Activated T-cell treated with anti-CD3 and anti-CD28 coated beads for 4 hours (primary cell): ENCODE data around the gene PRAMEF1.
"Not testable (repeated sequence)": the region's sequence is repeated elsewhere in the genome, so short reads cannot be mapped to it uniquely, and the experiment has no call there.

Experiments used
- DNase-seq: peaks from one replicate; pipeline ENCODE4 v3.0.0-alpha.2; 2020

PRAMEF1 gene

GRCh38 chr1:12776801-12777557 lies 14.2 kb upstream of the PRAMEF1 start:
- DNase-seq, result no peak

- no peak for DNase-seq
Observed at GRCh38 chr1:12778061-12778460, 13.1 kb upstream of the PRAMEF1 start.

- DNase-seq, result no peak
Observed at GRCh38 chr1:12778907-12779306, 12.3 kb upstream of the PRAMEF1 start.

- DNase-seq, result not testable (repeated sequence)
Observed at GRCh38 chr1:12781488-12781887, 9.7 kb upstream of the PRAMEF1 start.

- DNase-seq, result not testable (repeated sequence)
Observed at GRCh38 chr1:12783783-12784182, 7.4 kb upstream of the PRAMEF1 start.

GRCh38 chr1:12784729-12785128 lies 6.5 kb upstream of the PRAMEF1 start:
- not testable (repeated sequence) for DNase-seq

GRCh38 chr1:12798911-12799310 lies 7.7 kb downstream of the PRAMEF1 start:
- DNase-seq, result no peak

GRCh38 chr1:12799730-12800129 lies 8.5 kb downstream of the PRAMEF1 start:
- no peak for DNase-seq

GRCh38 chr1:12809933-12810332 lies 18.7 kb downstream of the PRAMEF1 start:
- DNase-seq, result no peak

- no peak for DNase-seq
Observed at GRCh38 chr1:12810691-12811408, 19.7 kb downstream of the PRAMEF1 start.

GRCh38 chr1:12811409-12811784 lies 20.2 kb downstream of the PRAMEF1 start:
- no peak for DNase-seq

GRCh38 chr1:12819061-12819460 lies 27.9 kb downstream of the PRAMEF1 start:
- DNase-seq, result not testable (repeated sequence)

- DNase-seq, result not testable (repeated sequence)
Observed at GRCh38 chr1:12831310-12831709, 40.1 kb downstream of the PRAMEF1 start, which contains the start of gene PRAMEF11. Gene PRAMEF11 (minus strand): TSS chr1:12831410. CDS start chr1:12828789, 2,621 bp downstream.

- DNase-seq, result not testable (repeated sequence)
Observed at GRCh38 chr1:12833251-12833650, 42.1 kb downstream of the PRAMEF1 start.
